Thyroid gland (tissue), 4 donors: Measurements from ENCODE around the gene ATXN7L1. TPM values are rescaled to one million over a fixed set of nuclear protein-coding genes. Genes with fewer than 3 reads are reported as not detected.

Experiments
- DNase-seq, 2 donors: peaks; one replicate each; pipeline ENCODE4 v3.0.0-alpha.2; 2019
- H3K27ac ChIP-seq, 3 donors: fragments of 200-600 bp; sonication (generic); 1 replicate in 2 of 3; 2 replicates in 1 of 3; pipeline ENCODE4 v1.5.1; 2016 to 2019; ENCODE audit warnings: mild to moderate bottlenecking in 1 of 3, moderate library complexity in 1 of 3
- H3K27me3 ChIP-seq: fragments of 200-600 bp; sonication (generic); one replicate; pipeline ENCODE4 v1.5.1; 2019
- H3K36me3 ChIP-seq, 2 donors: fragments of 200-600 bp; sonication (generic); one replicate each; pipeline ENCODE4 v1.5.1; 2016 to 2019
- H3K4me1 ChIP-seq, 2 donors: fragments of 200-600 bp; sonication (generic); one replicate each; pipeline ENCODE4 v1.5.1; 2017 to 2019
- H3K4me3 ChIP-seq, 3 donors: fragments of 200-600 bp; sonication (generic); replicated peaks in 1 of 3; 1 replicate in 2 of 3; 2 replicates in 1 of 3; pipeline ENCODE4 v1.5.1; 2016; ENCODE audit warnings: mild to moderate bottlenecking in 1 of 3
- H3K9me3 ChIP-seq: fragments of 200-600 bp; sonication (generic); one replicate; pipeline ENCODE4 v1.5.1; 2017
- POLR2A ChIP-seq, 2 donors: fragments of 450-650 bp; IDR thresholded peaks; one replicate each; pipeline ENCODE4 v1.6.1; 2017; ENCODE audit warnings: antibody characterized with exemption in 2 of 2, mild to moderate bottlenecking in 2 of 2, moderate library complexity in 1 of 2
- WGBS, 2 donors: methylation state at CpG; one replicate each; pipeline ENCODE4 v1.1.5; 2017; 5-methylcytosine and 5-hydroxymethylcytosine counted together
- intact Hi-C: fragments of 100-400 bp; cut with DNase I; formaldehyde crosslinking; loops from one replicate; pipeline ENCODE4 v1.15.1; 2023
- total RNA-seq, 4 donors: library from RNA; depleted of rRNA; stranded (reverse); fragments of >200 nt; gene quantifications; one replicate each; pipeline ENCODE4 v1.2.3, GENCODE V29; 2016
- TF ChIP-seq, protein P1 (sequence below), 6 experiments: fragments of 200-600 bp in 3 of 6; fragments of 450-650 bp in 3 of 6; sonication (generic) in 3 of 6; IDR thresholded peaks; one replicate each; pipeline ENCODE4 v1.5.1; 2016 to 2019; ENCODE audit warnings: antibody characterized with exemption in 6 of 6, mild to moderate bottlenecking in 2 of 6, inconsistent platforms in 1 of 6, moderate library complexity in 1 of 6

ATXN7L1 gene
- total RNA-seq, 4 donors from 2014 or later, result 21.8 to 24.4 (median 22.8) TPM

DNA sequence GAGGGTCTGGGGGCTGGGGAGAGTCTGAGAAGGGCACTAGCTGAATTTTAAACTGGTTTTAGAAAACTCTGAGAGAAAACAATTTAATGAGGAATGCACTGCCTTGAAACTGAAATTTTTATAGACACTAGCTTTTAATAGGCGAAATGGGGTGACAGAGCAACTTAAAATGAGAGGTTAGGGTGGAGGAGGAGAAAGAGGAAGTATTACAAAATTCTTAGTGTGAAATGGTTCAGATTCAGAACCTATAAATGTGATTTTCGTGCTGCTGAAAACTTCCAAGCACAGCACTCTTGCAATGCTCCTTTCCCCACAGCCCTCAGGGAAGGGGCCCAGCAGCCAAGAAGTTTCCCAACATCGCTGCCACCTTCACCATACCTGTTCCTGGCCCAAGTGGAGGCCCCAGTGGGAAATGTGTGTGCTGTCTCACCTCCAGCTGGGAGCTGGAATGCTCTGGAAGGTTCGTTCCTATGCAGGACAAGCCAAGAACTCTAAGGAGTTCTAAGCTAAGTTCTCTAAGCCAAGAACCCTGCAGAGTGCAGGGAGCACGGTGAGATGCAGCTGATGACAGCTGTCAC, 60.0 kb downstream of the ATXN7L1 start:
- 82% methylated on average over 5 of the region's 5 CpGs for WGBS, 2 donors
- Histone ChIP-seq H3K4me3 (no peak overlapping the region), H3K9me3 (no peaks in the 10 kb centered on the region), H3K27ac (no peak overlapping the region), H3K36me3 (no peaks in the 10 kb centered on the region), H3K27me3 (no peaks in the 10 kb centered on the region), H3K4me1 (no peaks in the 10 kb centered on the region)
- TF ChIP-seq, protein P1, sequence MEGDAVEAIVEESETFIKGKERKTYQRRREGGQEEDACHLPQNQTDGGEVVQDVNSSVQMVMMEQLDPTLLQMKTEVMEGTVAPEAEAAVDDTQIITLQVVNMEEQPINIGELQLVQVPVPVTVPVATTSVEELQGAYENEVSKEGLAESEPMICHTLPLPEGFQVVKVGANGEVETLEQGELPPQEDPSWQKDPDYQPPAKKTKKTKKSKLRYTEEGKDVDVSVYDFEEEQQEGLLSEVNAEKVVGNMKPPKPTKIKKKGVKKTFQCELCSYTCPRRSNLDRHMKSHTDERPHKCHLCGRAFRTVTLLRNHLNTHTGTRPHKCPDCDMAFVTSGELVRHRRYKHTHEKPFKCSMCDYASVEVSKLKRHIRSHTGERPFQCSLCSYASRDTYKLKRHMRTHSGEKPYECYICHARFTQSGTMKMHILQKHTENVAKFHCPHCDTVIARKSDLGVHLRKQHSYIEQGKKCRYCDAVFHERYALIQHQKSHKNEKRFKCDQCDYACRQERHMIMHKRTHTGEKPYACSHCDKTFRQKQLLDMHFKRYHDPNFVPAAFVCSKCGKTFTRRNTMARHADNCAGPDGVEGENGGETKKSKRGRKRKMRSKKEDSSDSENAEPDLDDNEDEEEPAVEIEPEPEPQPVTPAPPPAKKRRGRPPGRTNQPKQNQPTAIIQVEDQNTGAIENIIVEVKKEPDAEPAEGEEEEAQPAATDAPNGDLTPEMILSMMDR (IDR thresholded peaks at IDR 0.05), result no peak
- TF ChIP-seq POLR2A (IDR thresholded peaks at IDR 0.05), result no peak
- DNase-seq, result no peak
- intact Hi-C loops, result no loop called here

DNA sequence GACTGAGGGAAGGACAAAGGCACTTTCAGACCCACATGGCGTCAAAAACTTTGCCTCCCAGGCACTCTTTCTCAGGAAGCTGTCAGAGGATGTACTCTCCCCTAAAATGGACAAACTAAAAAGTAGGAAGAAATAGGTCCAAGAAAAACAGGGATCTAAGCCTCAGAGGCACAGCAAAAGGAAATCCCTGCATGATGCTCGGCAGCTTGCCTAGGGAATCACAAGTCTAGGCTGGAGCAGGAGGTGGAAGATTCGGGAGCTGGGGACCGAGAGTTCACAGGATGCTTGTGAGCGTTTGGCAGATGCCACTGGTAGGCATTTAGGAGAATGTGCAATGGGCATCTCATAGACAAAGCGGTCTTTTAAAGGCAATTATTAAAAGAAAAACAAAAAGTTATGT, 60.8 kb downstream of the ATXN7L1 start:
- TF ChIP-seq, protein P1 (IDR thresholded peaks at IDR 0.05), result no peak
- no peak for DNase-seq
- intact Hi-C loops, result no loop called here
- no peaks in the 10 kb centered on the region for H3K36me3 ChIP-seq
- no peaks in the 10 kb centered on the region for H3K4me1 ChIP-seq
- no peaks in the 10 kb centered on the region for H3K27me3 ChIP-seq
- no peaks in the 10 kb centered on the region for H3K9me3 ChIP-seq
- H3K4me3 ChIP-seq, result no peak overlapping the region
- 70 to 71% methylated on average over 6 of the region's 6 CpGs for WGBS, 2 donors
- H3K27ac ChIP-seq, result no peak overlapping the region

DNA sequence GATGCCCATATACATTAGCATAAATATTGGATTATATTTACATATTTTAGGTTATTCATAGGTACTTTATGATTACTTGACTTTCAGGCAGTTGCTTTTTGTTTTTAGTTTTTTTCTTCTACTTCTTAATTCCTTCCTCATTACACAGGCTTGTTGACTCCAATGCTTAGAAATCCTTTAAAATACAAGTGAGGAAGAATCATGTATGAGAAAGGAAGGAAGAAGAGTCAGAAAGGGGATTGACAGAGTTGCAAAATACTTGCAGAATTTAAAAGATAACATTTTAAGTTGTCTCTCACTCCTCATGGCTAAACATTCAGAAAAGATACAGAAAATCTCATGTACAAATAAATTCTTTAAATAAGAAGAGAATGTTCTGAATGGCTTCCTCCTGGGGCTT, 61.9 kb downstream of the ATXN7L1 start:
- no peaks in the 10 kb centered on the region for H3K4me1 ChIP-seq
- no peaks in the 10 kb centered on the region for H3K9me3 ChIP-seq
- no peak overlapping the region for H3K4me3 ChIP-seq
- no peak for DNase-seq
- no peaks in the 10 kb centered on the region for H3K27me3 ChIP-seq
- no peak overlapping the region for H3K27ac ChIP-seq
- TF ChIP-seq POLR2A (IDR thresholded peaks at IDR 0.05), result no peak
- TF ChIP-seq, protein P1 (IDR thresholded peaks at IDR 0.05), result no peak
- intact Hi-C loops, result no loop called here
- no peaks in the 10 kb centered on the region for H3K36me3 ChIP-seq

- Histone ChIP-seq H3K27ac (no peak overlapping the region), H3K36me3 (no peaks in the 10 kb centered on the region), H3K4me1 (peaks cover 0 to 9% of the 10 kb centered on the region in 2 donors), H3K9me3 (no peaks in the 10 kb centered on the region), H3K4me3 (no peak overlapping the region), H3K27me3 (no peaks in the 10 kb centered on the region)
- TF ChIP-seq POLR2A (IDR thresholded peaks at IDR 0.05), result no peak
- TF ChIP-seq, protein P1 (IDR thresholded peaks at IDR 0.05), result no peak
- DNase-seq, result no peak
- intact Hi-C loops, result no loop called here
- WGBS, 2 donors, result 97% methylated on average over 6 of the region's 6 CpGs
Observed at GRCh38 chr7:105811189-105811847, 65.1 kb downstream of the ATXN7L1 start.

DNA sequence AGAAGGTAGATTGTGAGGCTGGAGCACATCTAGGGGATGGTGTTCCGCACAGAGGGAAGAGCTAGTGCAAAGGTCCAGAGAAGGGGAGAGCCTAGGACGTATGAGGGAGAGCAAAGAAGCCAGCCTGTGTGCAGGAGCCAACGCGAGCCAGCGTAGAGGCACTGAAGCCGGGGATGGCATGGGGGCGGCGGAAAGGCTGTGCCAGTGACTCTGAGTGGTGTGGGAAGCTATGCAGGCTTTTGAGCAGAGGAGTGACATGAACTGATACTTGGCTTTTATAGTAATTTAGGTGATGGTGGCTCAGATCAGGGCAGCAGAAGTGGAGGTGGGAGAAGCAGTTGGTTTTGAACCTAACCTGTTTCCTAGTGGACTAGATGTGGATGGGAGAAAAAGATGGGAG, 65.8 kb downstream of the ATXN7L1 start:
- intact Hi-C loops, result no loop called here
- H3K9me3 ChIP-seq, result no peaks in the 10 kb centered on the region
- H3K4me3 ChIP-seq, result no peak overlapping the region
- no peaks in the 10 kb centered on the region for H3K36me3 ChIP-seq
- H3K27me3 ChIP-seq, result no peaks in the 10 kb centered on the region
- H3K27ac ChIP-seq, result no peak overlapping the region
- DNase-seq, result no peak
- whole genome bisulfite sequencing, 2 donors, result 95 to 97% methylated on average over 8 of the region's 8 CpGs
- H3K4me1 ChIP-seq, result peaks cover 0 to 9% of the 10 kb centered on the region in 2 donors
- TF ChIP-seq, protein P1 (IDR thresholded peaks at IDR 0.05), result no peak
- TF ChIP-seq POLR2A (IDR thresholded peaks at IDR 0.05), result no peak
